ENCODE results near the gene SPR.

Gene SPR

DNA sequence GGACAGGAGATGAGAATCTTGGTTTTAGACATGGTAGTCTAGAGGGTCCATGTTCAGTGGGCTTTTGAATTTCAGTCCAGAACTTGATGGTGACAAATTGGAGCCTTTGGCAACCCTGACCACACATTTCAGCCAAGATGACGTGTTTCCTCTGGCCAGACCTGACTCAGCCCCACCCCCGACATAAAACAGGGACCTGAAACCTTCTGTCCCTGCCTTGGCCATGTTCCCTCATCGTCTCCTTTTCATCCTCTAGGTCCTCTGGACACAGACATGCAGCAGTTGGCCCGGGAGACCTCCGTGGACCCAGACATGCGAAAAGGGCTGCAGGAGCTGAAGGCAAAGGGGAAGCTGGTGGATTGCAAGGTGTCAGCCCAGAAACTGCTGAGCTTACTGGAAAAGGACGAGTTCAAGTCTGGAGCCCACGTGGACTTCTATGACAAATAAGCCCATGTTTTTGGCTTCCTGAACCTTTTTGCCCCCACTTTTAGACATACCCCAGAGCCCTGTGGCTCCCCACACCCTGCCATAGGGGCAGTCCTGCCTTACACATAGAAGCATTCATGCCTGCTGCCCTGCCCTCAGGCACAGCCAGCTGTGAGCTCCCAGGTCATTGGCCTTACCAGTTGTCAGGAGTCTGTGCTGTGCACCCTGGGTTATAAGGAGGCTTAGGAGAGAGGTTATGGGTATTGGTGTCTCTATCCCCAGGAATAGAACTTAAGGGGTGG is 4.0 kb downstream of the SPR start:
- no peaks in the 10 kb centered on the region for H3K36me3 ChIP-seq (ENCODE audit: control insufficient read depth, insufficient read depth, low read length)
- H3K4me3 ChIP-seq (replicated peaks; ENCODE audit: low read depth, low read length) = no peak overlapping the region
- no peak for DNase-seq (ENCODE audit: extremely low read depth, insufficient read length)
- TF ChIP-seq, protein P1, sequence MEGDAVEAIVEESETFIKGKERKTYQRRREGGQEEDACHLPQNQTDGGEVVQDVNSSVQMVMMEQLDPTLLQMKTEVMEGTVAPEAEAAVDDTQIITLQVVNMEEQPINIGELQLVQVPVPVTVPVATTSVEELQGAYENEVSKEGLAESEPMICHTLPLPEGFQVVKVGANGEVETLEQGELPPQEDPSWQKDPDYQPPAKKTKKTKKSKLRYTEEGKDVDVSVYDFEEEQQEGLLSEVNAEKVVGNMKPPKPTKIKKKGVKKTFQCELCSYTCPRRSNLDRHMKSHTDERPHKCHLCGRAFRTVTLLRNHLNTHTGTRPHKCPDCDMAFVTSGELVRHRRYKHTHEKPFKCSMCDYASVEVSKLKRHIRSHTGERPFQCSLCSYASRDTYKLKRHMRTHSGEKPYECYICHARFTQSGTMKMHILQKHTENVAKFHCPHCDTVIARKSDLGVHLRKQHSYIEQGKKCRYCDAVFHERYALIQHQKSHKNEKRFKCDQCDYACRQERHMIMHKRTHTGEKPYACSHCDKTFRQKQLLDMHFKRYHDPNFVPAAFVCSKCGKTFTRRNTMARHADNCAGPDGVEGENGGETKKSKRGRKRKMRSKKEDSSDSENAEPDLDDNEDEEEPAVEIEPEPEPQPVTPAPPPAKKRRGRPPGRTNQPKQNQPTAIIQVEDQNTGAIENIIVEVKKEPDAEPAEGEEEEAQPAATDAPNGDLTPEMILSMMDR (IDR thresholded peaks at IDR 0.05; ENCODE audit: insufficient read depth, low read length, poor library complexity, severe bottlenecking) = no peak
- no peaks in the 10 kb centered on the region for H3K27me3 ChIP-seq (replicated peaks; ENCODE audit: control insufficient read depth, insufficient read depth, low read length)

DNA sequence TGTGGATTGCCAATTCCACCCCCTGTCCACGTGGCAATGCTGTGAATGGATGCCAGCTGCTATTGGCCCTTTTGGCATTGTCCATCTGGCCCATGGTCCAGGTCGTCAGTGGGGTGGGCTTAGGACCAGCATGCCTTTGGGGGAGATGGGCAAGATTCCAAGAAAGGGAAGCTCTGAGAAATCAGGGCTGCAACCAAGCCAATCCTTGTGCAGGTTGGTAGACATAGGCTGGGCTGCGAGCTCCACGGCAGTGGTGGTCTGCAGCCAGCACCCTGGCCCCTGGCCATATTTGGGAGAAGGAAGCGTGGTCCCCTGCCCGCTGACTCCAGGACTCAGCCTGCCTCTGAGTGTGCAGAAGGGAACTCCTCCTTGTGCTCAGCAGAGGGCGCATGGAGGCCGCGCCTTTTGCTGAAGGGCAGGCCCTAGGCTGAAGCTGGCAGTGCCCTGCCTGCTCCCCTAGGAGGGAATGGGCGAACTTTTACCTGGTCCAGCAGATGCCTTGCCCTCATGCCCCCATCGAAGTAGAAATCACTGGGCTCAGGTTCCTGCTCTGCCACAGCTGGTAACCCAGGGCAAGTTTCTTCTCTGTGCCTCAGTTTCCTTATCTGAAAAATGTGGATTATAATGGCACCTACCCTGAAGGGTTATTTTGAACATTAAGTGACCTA is 5.4 kb downstream of the SPR start:
- TF ChIP-seq, protein P1 (IDR thresholded peaks at IDR 0.05; ENCODE audit: insufficient read depth, low read length, poor library complexity, severe bottlenecking) = peak; percentile 90
- no peaks in the 10 kb centered on the region for H3K27me3 ChIP-seq (replicated peaks; ENCODE audit: control insufficient read depth, insufficient read depth, low read length)
- no peaks in the 10 kb centered on the region for H3K36me3 ChIP-seq (ENCODE audit: control insufficient read depth, insufficient read depth, low read length)
- no peak for DNase-seq (ENCODE audit: extremely low read depth, insufficient read length)
- H3K4me3 ChIP-seq (replicated peaks; ENCODE audit: low read depth, low read length) = no peak overlapping the region

DNA sequence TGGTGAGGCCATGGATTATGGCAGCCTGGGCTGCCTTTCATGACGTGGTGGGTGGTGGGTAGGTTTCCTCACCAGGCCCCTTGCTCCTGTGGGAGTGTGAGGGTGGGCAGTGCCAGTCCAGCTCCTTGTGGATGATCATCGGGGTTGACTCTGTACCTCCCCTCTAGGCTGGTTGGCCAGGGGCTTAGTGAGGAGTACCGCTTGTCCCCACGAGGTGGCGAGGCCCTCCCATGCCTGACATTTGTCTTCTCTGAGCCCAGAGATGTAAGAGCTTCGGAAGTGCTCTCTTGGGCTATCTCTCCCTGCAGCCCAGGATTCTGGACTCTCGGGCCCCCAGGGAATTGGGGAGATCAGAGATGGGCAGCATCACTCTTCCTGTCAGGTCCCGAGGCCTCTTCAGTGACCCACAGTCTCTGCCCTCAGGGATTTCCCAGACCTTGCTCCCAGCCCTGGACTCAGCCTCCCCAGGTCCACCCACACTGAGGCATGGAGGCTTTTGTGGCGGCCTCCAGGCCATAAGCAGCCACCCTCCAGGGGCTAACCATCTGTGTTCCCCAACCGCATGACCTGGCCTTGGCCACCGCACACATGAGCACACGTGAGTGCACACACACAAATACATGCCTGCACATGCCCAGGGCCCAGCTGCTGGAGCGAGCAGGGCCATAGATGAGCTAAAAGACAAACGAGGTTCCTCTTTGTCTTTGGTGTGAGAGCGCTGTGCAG is 6.5 kb downstream of the SPR start:
- H3K4me3 ChIP-seq (replicated peaks; ENCODE audit: low read depth, low read length) = no peak overlapping the region
- H3K36me3 ChIP-seq (ENCODE audit: control insufficient read depth, insufficient read depth, low read length) = no peaks in the 10 kb centered on the region
- H3K27me3 ChIP-seq (replicated peaks; ENCODE audit: control insufficient read depth, insufficient read depth, low read length) = no peaks in the 10 kb centered on the region
- TF ChIP-seq, protein P1 (IDR thresholded peaks at IDR 0.05; ENCODE audit: insufficient read depth, low read length, poor library complexity, severe bottlenecking) = peak; percentile 85
- DNase-seq (ENCODE audit: extremely low read depth, insufficient read length) = peak; percentile 71

DNA sequence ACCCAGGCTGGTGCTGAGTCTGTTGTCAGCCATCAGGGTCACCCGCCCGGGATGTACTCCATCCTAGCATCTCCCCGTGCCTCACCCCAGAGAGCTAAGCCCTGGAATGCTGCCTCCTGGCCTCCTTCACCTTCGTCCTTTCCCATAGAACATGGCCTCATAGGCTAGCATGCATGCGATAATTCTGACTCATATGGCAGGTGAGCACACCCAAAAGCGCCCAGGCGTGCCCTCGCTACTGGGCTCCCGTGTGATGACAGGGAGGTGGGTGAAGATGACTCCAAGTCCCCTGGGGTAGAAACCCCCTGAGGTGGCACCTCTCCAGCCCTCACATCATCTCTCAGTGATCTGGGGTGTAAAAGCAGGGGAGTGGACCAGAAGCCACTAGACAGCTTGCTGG is 7.3 kb downstream of the SPR start:
- Histone ChIP-seq H3K27me3 (replicated peaks; ENCODE audit: control insufficient read depth, insufficient read depth, low read length) (no peaks in the 10 kb centered on the region), H3K4me3 (replicated peaks; ENCODE audit: low read depth, low read length) (no peak overlapping the region), H3K36me3 (ENCODE audit: control insufficient read depth, insufficient read depth, low read length) (no peaks in the 10 kb centered on the region)
- DNase-seq (ENCODE audit: extremely low read depth, insufficient read length) = no peak
- TF ChIP-seq, protein P1 (IDR thresholded peaks at IDR 0.05; ENCODE audit: insufficient read depth, low read length, poor library complexity, severe bottlenecking) = no peak

DNA sequence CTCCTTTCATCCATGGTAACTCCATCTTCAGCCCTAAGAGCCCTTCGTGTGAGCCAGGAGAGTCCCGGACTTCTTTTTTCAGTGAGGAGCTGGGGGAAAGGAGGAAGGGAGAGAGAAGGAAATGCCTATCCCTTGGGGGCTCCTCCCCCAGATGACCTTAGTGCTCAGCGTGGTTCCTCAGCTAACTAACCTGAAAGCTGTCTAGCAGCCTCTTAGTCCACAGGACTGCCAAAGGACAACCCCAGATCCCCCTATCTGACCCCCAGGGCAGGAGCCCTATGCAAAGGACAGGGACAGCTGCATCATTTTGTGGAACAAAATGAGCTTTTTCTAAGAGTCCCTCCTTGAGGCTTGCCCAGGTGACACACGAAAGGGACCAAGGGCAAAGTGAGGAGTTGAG is 7.9 kb downstream of the SPR start:
- no peaks in the 10 kb centered on the region for H3K36me3 ChIP-seq (ENCODE audit: control insufficient read depth, insufficient read depth, low read length)
- H3K4me3 ChIP-seq (replicated peaks; ENCODE audit: low read depth, low read length) = no peak overlapping the region
- no peak for DNase-seq (ENCODE audit: extremely low read depth, insufficient read length)
- TF ChIP-seq, protein P1 (IDR thresholded peaks at IDR 0.05; ENCODE audit: insufficient read depth, low read length, poor library complexity, severe bottlenecking) = no peak
- no peaks in the 10 kb centered on the region for H3K27me3 ChIP-seq (replicated peaks; ENCODE audit: control insufficient read depth, insufficient read depth, low read length)

Data from GM06990 (cell line).